ENCODE results near the gene SCFD2.
"Not testable (repeated sequence)": the region's sequence is repeated elsewhere in the genome, so short reads cannot be mapped to it uniquely, and the experiment has no call there.

SCFD2 gene

DNA sequence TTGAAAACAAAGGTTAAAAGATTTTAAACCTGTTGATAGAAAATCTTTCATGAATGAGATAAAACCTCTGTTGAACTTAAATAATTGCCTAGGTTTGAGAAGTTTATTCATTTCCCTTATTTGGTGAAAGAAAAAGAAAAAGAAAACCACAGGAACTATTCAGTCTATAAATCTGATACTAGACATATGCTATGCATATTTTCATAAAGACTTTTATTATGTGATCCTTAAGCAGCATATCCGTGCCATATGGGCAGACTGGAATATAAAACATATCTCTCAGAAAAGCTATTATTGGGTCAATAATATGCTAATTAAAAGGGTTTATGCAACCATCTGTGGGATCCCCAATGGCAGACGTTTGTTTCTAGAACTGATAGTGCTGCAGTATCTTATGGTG is 325.0 kb downstream of the SCFD2 start:
- TF ChIP-seq, protein P1, sequence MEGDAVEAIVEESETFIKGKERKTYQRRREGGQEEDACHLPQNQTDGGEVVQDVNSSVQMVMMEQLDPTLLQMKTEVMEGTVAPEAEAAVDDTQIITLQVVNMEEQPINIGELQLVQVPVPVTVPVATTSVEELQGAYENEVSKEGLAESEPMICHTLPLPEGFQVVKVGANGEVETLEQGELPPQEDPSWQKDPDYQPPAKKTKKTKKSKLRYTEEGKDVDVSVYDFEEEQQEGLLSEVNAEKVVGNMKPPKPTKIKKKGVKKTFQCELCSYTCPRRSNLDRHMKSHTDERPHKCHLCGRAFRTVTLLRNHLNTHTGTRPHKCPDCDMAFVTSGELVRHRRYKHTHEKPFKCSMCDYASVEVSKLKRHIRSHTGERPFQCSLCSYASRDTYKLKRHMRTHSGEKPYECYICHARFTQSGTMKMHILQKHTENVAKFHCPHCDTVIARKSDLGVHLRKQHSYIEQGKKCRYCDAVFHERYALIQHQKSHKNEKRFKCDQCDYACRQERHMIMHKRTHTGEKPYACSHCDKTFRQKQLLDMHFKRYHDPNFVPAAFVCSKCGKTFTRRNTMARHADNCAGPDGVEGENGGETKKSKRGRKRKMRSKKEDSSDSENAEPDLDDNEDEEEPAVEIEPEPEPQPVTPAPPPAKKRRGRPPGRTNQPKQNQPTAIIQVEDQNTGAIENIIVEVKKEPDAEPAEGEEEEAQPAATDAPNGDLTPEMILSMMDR (IDR thresholded peaks at IDR 0.05; ENCODE audit: low read depth, low read length) = no peak
- no peak overlapping the region for H3K4me3 ChIP-seq (ENCODE audit: low read depth, low read length)

DNA sequence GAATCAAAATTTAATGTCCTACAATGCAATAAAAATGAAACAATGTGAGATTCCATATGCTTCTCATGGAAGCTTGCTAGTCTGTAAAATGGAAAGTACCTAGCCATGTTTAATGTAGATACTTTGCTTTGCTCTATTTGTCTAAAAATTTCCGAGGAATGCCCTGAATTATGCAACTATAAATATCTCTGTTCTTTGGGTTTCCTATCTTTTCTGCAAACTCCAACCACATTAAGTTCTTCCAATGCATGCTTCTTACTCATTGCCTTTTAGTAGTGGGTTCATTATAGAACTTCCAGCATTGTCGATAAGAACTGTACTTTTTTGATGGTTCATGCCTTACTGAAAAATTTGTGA is 325.4 kb downstream of the SCFD2 start:
- TF ChIP-seq, protein P1 (IDR thresholded peaks at IDR 0.05; ENCODE audit: low read depth, low read length) = no peak
- H3K4me3 ChIP-seq (ENCODE audit: low read depth, low read length) = no peak overlapping the region

DNA sequence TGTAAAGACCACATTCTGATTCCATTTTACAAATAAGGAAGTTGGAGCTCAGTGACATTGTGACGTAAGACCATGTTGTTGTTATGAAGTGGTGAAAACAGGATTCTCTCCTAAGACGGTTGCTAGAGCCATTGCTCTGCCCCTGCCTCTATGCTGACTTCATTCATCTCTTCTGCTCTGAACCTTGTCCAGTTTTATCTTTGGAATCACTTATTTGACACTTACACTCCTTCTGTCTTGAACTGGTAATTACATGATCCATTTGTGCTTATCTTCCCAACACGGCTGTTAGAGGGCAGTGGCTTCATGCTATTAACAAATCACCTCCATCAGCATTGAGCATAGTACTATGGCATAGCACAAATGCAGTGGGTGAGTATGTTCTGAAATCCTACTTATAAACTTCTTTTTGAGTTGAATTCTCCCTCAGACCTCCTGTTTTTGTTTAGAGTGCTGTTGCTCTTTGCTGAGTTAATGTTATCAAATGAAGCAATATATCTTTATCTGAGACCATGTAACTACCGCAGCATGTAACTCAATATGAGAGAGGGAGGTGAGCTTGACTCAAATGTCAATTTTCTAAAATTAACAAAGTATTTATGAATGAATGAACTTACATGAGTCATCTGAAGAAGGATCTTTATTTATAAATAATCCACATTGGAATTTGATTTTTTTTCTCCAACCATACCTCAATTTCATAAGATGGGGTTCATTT is 326.0 kb downstream of the SCFD2 start:
- TF ChIP-seq, protein P1 (IDR thresholded peaks at IDR 0.05; ENCODE audit: low read depth, low read length) = no peak
- H3K4me3 ChIP-seq (ENCODE audit: low read depth, low read length) = no peak overlapping the region

DNA sequence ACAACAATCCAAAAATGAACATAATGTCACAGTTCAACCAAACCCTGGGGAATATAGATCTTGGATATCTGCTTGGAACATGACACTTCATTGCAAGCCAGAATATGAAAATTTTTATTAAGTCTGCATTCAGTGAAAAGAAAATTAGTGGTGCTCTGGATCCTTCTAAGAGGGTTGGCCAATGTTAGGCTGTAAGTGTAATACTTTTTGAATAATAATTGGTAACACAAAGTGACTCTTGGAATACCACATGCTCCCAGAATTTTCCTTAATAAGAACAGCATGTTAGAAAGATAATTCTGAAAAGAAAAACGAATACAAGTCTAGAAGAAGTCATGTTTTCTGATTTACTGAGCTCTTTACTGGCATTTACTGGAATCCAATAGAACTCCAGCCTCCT is 328.0 kb downstream of the SCFD2 start:
- H3K4me3 ChIP-seq (ENCODE audit: low read depth, low read length) = no peak overlapping the region
- TF ChIP-seq, protein P1 (IDR thresholded peaks at IDR 0.05; ENCODE audit: low read depth, low read length) = no peak

DNA sequence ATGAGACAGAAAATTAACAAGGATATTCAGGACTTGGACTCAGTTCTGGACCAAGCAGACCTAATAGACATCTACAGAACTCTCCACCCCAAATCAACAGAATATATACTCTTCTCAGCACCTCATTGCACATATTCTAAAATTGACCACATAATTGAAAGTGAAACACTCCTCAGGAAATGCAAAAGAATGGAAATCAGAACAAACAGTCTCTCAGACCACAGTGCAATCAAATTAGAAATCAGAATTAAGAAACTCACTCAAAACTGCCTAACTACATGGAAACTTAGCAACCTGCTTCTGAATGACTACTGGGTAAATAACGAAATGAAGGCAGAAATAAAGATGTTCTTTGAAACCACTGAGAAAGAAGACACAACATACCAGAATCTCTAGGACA is 333.0 kb downstream of the SCFD2 start:
- H3K4me3 ChIP-seq (ENCODE audit: low read depth, low read length) = not testable (repeated sequence)

DNA sequence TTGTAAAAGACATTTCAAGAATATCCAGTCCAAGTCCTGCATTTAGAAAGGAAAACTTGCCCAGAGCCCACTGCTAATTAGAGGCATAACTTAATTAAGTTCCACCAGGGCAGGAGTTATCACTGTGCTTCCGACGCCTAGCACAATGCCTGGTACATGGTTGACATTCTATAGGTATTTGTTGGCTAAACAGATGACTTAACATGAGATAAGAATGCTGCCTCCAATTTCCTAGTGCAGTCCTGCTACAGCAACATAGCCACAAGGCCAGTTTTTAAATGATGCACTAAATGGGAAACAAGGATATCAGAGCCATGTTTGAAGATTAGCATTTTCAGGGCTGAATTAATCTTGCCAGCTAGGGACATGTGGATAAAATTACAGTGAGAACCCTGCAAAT is 339.6 kb downstream of the SCFD2 start:
- H3K4me3 ChIP-seq (ENCODE audit: low read depth, low read length) = no peak overlapping the region
- TF ChIP-seq, protein P1 (IDR thresholded peaks at IDR 0.05; ENCODE audit: low read depth, low read length) = no peak

DNA sequence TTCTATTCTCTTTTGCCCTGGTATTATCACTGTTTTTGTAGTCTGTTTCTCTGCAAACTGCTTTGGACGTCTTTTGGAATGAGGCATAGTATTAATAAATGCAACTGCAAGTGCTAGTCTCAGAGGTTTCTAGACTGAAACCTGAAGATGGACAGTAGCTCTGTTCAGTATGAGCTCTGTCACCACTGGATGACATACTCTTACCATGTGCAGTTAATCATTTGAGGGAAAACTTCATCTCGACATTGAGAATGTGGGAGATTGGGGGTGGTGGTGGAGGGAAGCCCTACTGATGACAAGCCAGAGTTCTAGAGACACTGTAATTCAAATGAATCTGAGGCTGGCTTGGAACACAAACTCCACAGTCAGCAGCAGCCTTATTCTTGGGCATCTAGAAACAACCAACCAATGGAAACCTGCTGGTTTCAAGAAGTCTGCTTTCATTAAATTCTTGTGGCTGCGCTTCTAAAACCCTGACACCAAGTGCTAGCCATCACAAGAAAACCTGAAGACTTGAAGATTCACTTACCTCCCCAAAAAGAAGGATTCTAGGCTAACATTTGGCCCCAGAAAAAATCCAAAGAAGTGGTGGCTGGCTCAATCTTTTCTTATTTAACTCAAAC is 342.1 kb downstream of the SCFD2 start:
- no peak overlapping the region for H3K4me3 ChIP-seq (ENCODE audit: low read depth, low read length)
- TF ChIP-seq, protein P1 (IDR thresholded peaks at IDR 0.05; ENCODE audit: low read depth, low read length) = no peak
